ENCODE measurements around the gene ERGIC1. TPM values are rescaled to one million over a fixed set of nuclear protein-coding genes. Genes with fewer than 3 reads are reported as not detected.

Gene ERGIC1
- total and polyA plus RNA-seq, 2 of the 13 experiments (the other 11 are each of a cell fraction or from before 2014, with no cell fraction given): 78.5 to 184 TPM

GRCh38 chr5:172785429-172786088 lies 48.5 kb upstream of the ERGIC1 start (continued):
- no peak for TF ChIP-seq CREBL2 (CRISPR knock-in tag; IDR thresholded peaks at IDR 0.05; ENCODE audit: borderline replicate concordance)
- TF ChIP-seq FOSL1 (CRISPR knock-in tag; IDR thresholded peaks at IDR 0.05; ENCODE audit: borderline replicate concordance): no peak
- no peak for TF ChIP-seq RELA (CRISPR knock-in tag; IDR thresholded peaks at IDR 0.05)
- no peak for TF ChIP-seq KLF9 (CRISPR knock-in tag; IDR thresholded peaks at IDR 0.05; ENCODE audit: low read depth)
- TF ChIP-seq SKI (IDR thresholded peaks at IDR 0.05; ENCODE audit: partially characterized antibody): no peak
- peak; percentile 35; the same call in 1 of the 2 replicates for TF ChIP-seq NR2C2 (CRISPR knock-in tag; IDR thresholded peaks at IDR 0.05; ENCODE audit: borderline replicate concordance)
- TF ChIP-seq PAWR (CRISPR knock-in tag; IDR thresholded peaks at IDR 0.05; ENCODE audit: borderline replicate concordance): no peak
- no peak for TF ChIP-seq ZBTB4 (CRISPR knock-in tag; IDR thresholded peaks at IDR 0.05; ENCODE audit: borderline replicate concordance)
- TF ChIP-seq PAX8 (CRISPR knock-in tag; IDR thresholded peaks at IDR 0.05; ENCODE audit: borderline replicate concordance): no peak
- TF ChIP-seq ASH2L (IDR thresholded peaks at IDR 0.05; ENCODE audit: insufficient read length, low read depth, low read length): no peak
- no peak for TF ChIP-seq SNAI1 (CRISPR knock-in tag; IDR thresholded peaks at IDR 0.05; ENCODE audit: borderline replicate concordance)
- TF ChIP-seq RARA (CRISPR knock-in tag; IDR thresholded peaks at IDR 0.05): peak; percentile 82
- TF ChIP-seq HIC2 (CRISPR knock-in tag; IDR thresholded peaks at IDR 0.05; ENCODE audit: low read depth): no peak
- TF ChIP-seq MIER3 (CRISPR knock-in tag; IDR thresholded peaks at IDR 0.05; ENCODE audit: borderline replicate concordance): no peak
- no peak for TF ChIP-seq KDM6A (CRISPR knock-in tag; IDR thresholded peaks at IDR 0.05; ENCODE audit: low read depth)
- no peak for TF ChIP-seq ZBTB37 (CRISPR knock-in tag; IDR thresholded peaks at IDR 0.05)
- no peak for TF ChIP-seq SCMH1 (CRISPR knock-in tag; IDR thresholded peaks at IDR 0.05; ENCODE audit: borderline replicate concordance)
- no peak for TF ChIP-seq ZNF20 (CRISPR knock-in tag; IDR thresholded peaks at IDR 0.05)
- peak; percentile 88 for TF ChIP-seq HNF4A (CRISPR knock-in tag; IDR thresholded peaks at IDR 0.05)
- no peak for TF ChIP-seq ZSCAN22 (CRISPR knock-in tag; IDR thresholded peaks at IDR 0.05)
- TF ChIP-seq NAIF1 (CRISPR knock-in tag; IDR thresholded peaks at IDR 0.05; ENCODE audit: borderline replicate concordance): no peak
- no peak for TF ChIP-seq CEBPG (CRISPR knock-in tag; IDR thresholded peaks at IDR 0.05)
- no peak for TF ChIP-seq TFE3 (CRISPR knock-in tag; IDR thresholded peaks at IDR 0.05)
